ENCODE data around the gene ZNF768. TPM values are rescaled to one million over a fixed set of nuclear protein-coding genes. Genes with fewer than 3 reads are reported as not detected.
A peak's percentile ranks its signal among the peaks of the same experiment; 100 is the strongest.

The ZNF768 gene
- total and polyA plus RNA-seq, 2 of the 13 experiments (the other 11 are each of a cell fraction or from before 2014, with no cell fraction given): 26.7 to 34.4 TPM

DNA sequence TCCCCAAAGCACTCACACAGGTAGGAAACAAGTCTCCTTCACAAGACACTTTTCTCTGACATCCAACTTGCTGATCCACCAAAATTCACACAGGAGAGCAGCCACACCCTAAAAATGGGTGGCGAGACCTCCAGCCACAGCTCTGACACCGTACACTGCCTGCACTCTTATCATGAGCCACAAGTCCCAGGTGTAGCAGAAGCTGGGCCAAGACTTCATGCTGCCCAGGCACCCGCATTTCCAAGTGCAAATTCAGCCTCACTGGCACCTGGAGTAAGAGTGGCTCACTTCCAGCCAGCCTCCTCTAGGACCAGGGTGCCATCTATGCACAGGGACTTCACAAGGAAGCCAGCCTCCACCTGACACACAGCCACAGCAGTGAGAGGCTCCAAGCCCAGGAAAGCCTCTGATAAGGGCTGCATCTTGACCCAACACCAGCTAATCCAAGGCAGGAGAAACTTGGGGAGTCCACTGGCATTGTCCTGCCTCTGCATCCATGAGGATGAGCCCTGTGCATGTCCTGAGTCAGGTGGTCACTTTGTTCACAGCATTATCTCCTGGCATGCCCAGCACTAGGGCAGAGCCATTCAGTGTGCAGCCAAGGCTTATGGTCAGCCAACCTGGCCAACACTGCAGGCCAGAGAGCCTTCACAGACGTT is 2.6 kb upstream of the ZNF768 start:
- H2AFZ ChIP-seq (ENCODE audit: low read length): no peak overlapping the region
- intact Hi-C loops (cut with micrococcal nuclease; ENCODE audit: unreplicated experiment) (loop anchor here (5.0 to 10.0 kb wide), 2 partner anchors 126 to 168 kb away; partner anchors contain the start of genes FBRS, PRR14 and SRCAP), in situ Hi-C loops (cut with HindIII; ENCODE audit: extremely low pct_ligation_motif_present, low pct_unique_long_range_greater_than_20kb) (no loop called here)
- FAIRE-seq: no peak
- peak overlapping the region; percentile 3 for H3K27ac ChIP-seq (ENCODE audit: extremely low read length, insufficient read depth, low read length)
- H3K9ac ChIP-seq (ENCODE audit: insufficient read depth, low read depth, low read length): no peak overlapping the region
- no peak for ATAC-seq
- no peak overlapping the region for H3K4me2 ChIP-seq (ENCODE audit: low read depth, low read length)
- no peak overlapping the region for H3K4me3 ChIP-seq (replicated peaks in 1 of 3; ENCODE audit: insufficient read depth in 1 of 3, low read depth in 2 of 3, low read length in 3 of 3)
- no peaks in the 10 kb centered on the region for H4K20me1 ChIP-seq (ENCODE audit: insufficient read depth, low read length)
- 85% methylated on average over 4 of the region's 4 CpGs for WGBS (ENCODE audit: low lambda C conversion rate)
- no peaks in the 10 kb centered on the region for H3K9me3 ChIP-seq (ENCODE audit: low read length)
- no peaks in the 10 kb centered on the region; a peak in 1 of 5 replicates for H3K27me3 ChIP-seq (ENCODE audit: control insufficient read depth in 1 of 2, insufficient read depth in 2 of 2, low read length in 2 of 2)
- no TSS peak for BruUV-seq (replicated peaks)
- H3K4me1 ChIP-seq (ENCODE audit: insufficient read depth, low read length): peaks cover 56% of the 10 kb centered on the region
- ChIA-PET POLR2A (interaction anchor here (1.5 to 1.7 kb wide), 3 partner anchors 30 to 98 kb away, joined by 4 to 8 read pairs (median 5); partner anchors contain the start of genes DCTPP1 and ZNF689), CTCF (ENCODE audit: low intra/inter-chr PET ratio, low total read pairs) (no interaction called here)
- peaks cover 11% of the 10 kb centered on the region for H3K79me2 ChIP-seq (ENCODE audit: insufficient read depth, low read length)
- no peak for DNase-seq (ENCODE audit: low spot score)
- H3K36me3 ChIP-seq (replicated peaks in 1 of 2; ENCODE audit: control insufficient read depth in 1 of 2, insufficient read depth in 2 of 2, low read length in 2 of 2): peaks cover 3 to 8% of the 10 kb centered on the region in 2 experiments; a peak in 2 of 5 replicates
- TF ChIP-seq ZBTB1 (CRISPR knock-in tag; IDR thresholded peaks at IDR 0.05; ENCODE audit: borderline replicate concordance) (0 out of 2 replicates have a peak, but pooled peaks have one; percentile 55), ZXDC (CRISPR knock-in tag; IDR thresholded peaks at IDR 0.05) (0 out of 2 replicates have a peak, but pooled peaks have one; percentile 45), ZNF737 (CRISPR knock-in tag; IDR thresholded peaks at IDR 0.05; ENCODE audit: borderline replicate concordance) (peak; percentile 53; the same call in 1 of the 2 replicates), SAFB2 (CRISPR knock-in tag; IDR thresholded peaks at IDR 0.05; ENCODE audit: borderline replicate concordance, low read depth) (0 out of 2 replicates have a peak, but pooled peaks have one; percentile 27), IRF2 (CRISPR knock-in tag; IDR thresholded peaks at IDR 0.05) (0 out of 2 replicates have a peak, but pooled peaks have one; percentile 5), MYNN (CRISPR knock-in tag; IDR thresholded peaks at IDR 0.05; ENCODE audit: low read depth) (no peak), HIVEP1 (CRISPR knock-in tag; IDR thresholded peaks at IDR 0.05) (peak; percentile 31; the same call in 1 of the 2 replicates), ZFX (CRISPR knock-in tag; IDR thresholded peaks at IDR 0.05; ENCODE audit: low read depth) (0 out of 2 replicates have a peak, but pooled peaks have one; percentile 15), FOXA1 (IDR thresholded peaks at IDR 0.05) (no peak), FOXA1 (CRISPR knock-in tag; IDR thresholded peaks at IDR 0.05) (no peak), ZSCAN12 (CRISPR knock-in tag; IDR thresholded peaks at IDR 0.05) (no peak), NONO (IDR thresholded peaks at IDR 0.05) (no peak), NONO (CRISPR knock-in tag; conservative IDR thresholded peaks at IDR 0.05) (peak; percentile 45; the same call in 1 of the 2 replicates), PITX1 (CRISPR knock-in tag; IDR thresholded peaks at IDR 0.05) (0 out of 2 replicates have a peak, but pooled peaks have one; percentile 22), AGO2 (optimal IDR thresholded peaks at IDR 0.05; ENCODE audit: low read depth, low read length) (peak; percentile 46), ADNP (CRISPR knock-in tag; IDR thresholded peaks at IDR 0.05) (no peak)
- TF ChIP-seq, protein P1, sequence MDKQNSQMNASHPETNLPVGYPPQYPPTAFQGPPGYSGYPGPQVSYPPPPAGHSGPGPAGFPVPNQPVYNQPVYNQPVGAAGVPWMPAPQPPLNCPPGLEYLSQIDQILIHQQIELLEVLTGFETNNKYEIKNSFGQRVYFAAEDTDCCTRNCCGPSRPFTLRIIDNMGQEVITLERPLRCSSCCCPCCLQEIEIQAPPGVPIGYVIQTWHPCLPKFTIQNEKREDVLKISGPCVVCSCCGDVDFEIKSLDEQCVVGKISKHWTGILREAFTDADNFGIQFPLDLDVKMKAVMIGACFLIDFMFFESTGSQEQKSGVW (CRISPR knock-in tag; IDR thresholded peaks at IDR 0.05; ENCODE audit: borderline replicate concordance): 0 out of 2 replicates have a peak, but pooled peaks have one; percentile 38
- TF ChIP-seq, protein P2, sequence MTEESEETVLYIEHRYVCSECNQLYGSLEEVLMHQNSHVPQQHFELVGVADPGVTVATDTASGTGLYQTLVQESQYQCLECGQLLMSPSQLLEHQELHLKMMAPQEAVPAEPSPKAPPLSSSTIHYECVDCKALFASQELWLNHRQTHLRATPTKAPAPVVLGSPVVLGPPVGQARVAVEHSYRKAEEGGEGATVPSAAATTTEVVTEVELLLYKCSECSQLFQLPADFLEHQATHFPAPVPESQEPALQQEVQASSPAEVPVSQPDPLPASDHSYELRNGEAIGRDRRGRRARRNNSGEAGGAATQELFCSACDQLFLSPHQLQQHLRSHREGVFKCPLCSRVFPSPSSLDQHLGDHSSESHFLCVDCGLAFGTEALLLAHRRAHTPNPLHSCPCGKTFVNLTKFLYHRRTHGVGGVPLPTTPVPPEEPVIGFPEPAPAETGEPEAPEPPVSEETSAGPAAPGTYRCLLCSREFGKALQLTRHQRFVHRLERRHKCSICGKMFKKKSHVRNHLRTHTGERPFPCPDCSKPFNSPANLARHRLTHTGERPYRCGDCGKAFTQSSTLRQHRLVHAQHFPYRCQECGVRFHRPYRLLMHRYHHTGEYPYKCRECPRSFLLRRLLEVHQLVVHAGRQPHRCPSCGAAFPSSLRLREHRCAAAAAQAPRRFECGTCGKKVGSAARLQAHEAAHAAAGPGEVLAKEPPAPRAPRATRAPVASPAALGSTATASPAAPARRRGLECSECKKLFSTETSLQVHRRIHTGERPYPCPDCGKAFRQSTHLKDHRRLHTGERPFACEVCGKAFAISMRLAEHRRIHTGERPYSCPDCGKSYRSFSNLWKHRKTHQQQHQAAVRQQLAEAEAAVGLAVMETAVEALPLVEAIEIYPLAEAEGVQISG (CRISPR knock-in tag; IDR thresholded peaks at IDR 0.05): peak; percentile 27; the same call in 1 of the 2 replicates

Measured in HepG2 (cell line).